CD4-positive, CD25-positive, alpha-beta regulatory T cell (primary cell): Measurements from ENCODE around the gene NR5A2. TPM values are rescaled to one million over a fixed set of nuclear protein-coding genes. Genes with fewer than 3 reads are reported as not detected.

Experiments
- ATAC-seq, 2 donors: fragments of 150-1000 bp; cut with Tn5 transposase; one replicate each; pipeline ENCODE4 v1.10.0; 2021; ENCODE audit warnings: low read depth in 2 of 2, moderate number of reproducible peaks in 2 of 2, moderate library complexity in 1 of 2
- DNase-seq, 3 donors: peaks; one replicate each; pipeline versions ENCODE4 v3.0.0 to v3.0.0-alpha.2; 2012 to 2022; ENCODE audit warnings: mixed read lengths in 1 of 3
- H3K27ac ChIP-seq: one replicate; pipeline ENCODE4 v1.7.0; 2013; ENCODE audit warnings: mild to moderate bottlenecking, low read length; ENCODE audit not compliant: insufficient read depth, poor library complexity, severe bottlenecking
- H3K27me3 ChIP-seq: one replicate; pipeline ENCODE4 v1.7.0; 2013; ENCODE audit warnings: low read length; ENCODE audit not compliant: control insufficient read depth, insufficient read depth
- H3K36me3 ChIP-seq: one replicate; pipeline ENCODE4 v1.7.0; 2013; ENCODE audit warnings: mild to moderate bottlenecking, low read length, moderate library complexity; ENCODE audit not compliant: control insufficient read depth, insufficient read depth
- H3K4me1 ChIP-seq: 2 replicates; pipeline ENCODE4 v1.7.0; 2013; ENCODE audit warnings: mild to moderate bottlenecking, low read length; ENCODE audit not compliant: insufficient read depth, control insufficient read depth, poor library complexity, severe bottlenecking
- H3K4me3 ChIP-seq: one replicate; pipeline ENCODE4 v1.7.0; 2013; ENCODE audit warnings: low read depth, mild to moderate bottlenecking, low read length, moderate library complexity
- H3K9me3 ChIP-seq, 2 experiments: 1 replicate in 1 of 2; 2 replicates in 1 of 2; pipeline ENCODE4 v1.7.0; 2013; ENCODE audit warnings: low read length in 2 of 2, mild to moderate bottlenecking in 1 of 2, moderate library complexity in 1 of 2; ENCODE audit not compliant: control insufficient read depth in 2 of 2
- H3K27ac Mint-ChIP-seq, 3 donors: one replicate each; pipeline ENCODE4 v1.8.0; 2020 to 2022; ENCODE audit warnings: mild to moderate bottlenecking in 3 of 3, mixed read lengths in 3 of 3, moderate library complexity in 2 of 3
- H3K27me3 Mint-ChIP-seq: one replicate; pipeline ENCODE4 v1.8.0; 2022; ENCODE audit warnings: mild to moderate bottlenecking, mixed read lengths
- H3K36me3 Mint-ChIP-seq: one replicate; pipeline ENCODE4 v1.8.0; 2020; ENCODE audit warnings: mixed read lengths
- H3K4me1 Mint-ChIP-seq, 4 donors: one replicate each; pipeline ENCODE4 v1.8.0; 2020 to 2022; ENCODE audit warnings: mixed read lengths in 4 of 4, mild to moderate bottlenecking in 1 of 4
- H3K4me3 Mint-ChIP-seq, 4 donors: one replicate each; pipeline ENCODE4 v1.8.0; 2020 to 2022; ENCODE audit warnings: mild to moderate bottlenecking in 4 of 4, mixed read lengths in 4 of 4, moderate library complexity in 3 of 4
- H3K9me3 Mint-ChIP-seq, 7 donors: one replicate each; pipeline ENCODE4 v1.8.0; 2020 to 2022; ENCODE audit warnings: mixed read lengths in 7 of 7, mild to moderate bottlenecking in 3 of 7, moderate library complexity in 2 of 7
- polyA plus RNA-seq, 4 donors: library from polyadenylated mRNA; unstranded; fragments of 300-500 nt; fragmentation: Illumina TruSeq; gene quantifications; one replicate each; pipeline ENCODE4 v1.2.3, GENCODE V29; 2021
- total RNA-seq: library from RNA; stranded (reverse); gene quantifications from one replicate; pipeline ENCODE4 v1.2.3, GENCODE V29; 2022

NR5A2 gene
- total and polyA plus RNA-seq, 5 donors from 2014 or later, result not detected

- ATAC-seq, result no peak
- Mint-ChIP-seq H3K27ac (no peak overlapping the region), H3K4me1 (no peaks in the 10 kb centered on the region), H3K9me3 (peaks cover 0 to 2% (median 0%) of the 10 kb centered on the region in 7 donors), H3K36me3 (no peaks in the 10 kb centered on the region), H3K27me3 (peaks cover 41% of the 10 kb centered on the region), H3K4me3 (no peak overlapping the region)
- Histone ChIP-seq H3K36me3 (no peaks in the 10 kb centered on the region), H3K27ac (no peak overlapping the region), H3K9me3 (no peaks in the 10 kb centered on the region), H3K4me3 (no peak overlapping the region), H3K4me1 (no peaks in the 10 kb centered on the region), H3K27me3 (no peaks in the 10 kb centered on the region)
- no peak for DNase-seq
Observed at GRCh38 chr1:200006711-200007110, 20.8 kb upstream of the NR5A2 start.

- no peaks in the 10 kb centered on the region for H3K36me3 Mint-ChIP-seq
- no peaks in the 10 kb centered on the region for H3K9me3 ChIP-seq
- H3K36me3 ChIP-seq, result no peaks in the 10 kb centered on the region
- H3K4me1 Mint-ChIP-seq, result no peaks in the 10 kb centered on the region
- peaks cover 19% of the 10 kb centered on the region for H3K27me3 Mint-ChIP-seq
- H3K9me3 Mint-ChIP-seq, result no peaks in the 10 kb centered on the region
- no peak overlapping the region for H3K27ac Mint-ChIP-seq
- peaks cover 4% of the 10 kb centered on the region for H3K27me3 ChIP-seq
- no peak for ATAC-seq
- no peak overlapping the region for H3K4me3 Mint-ChIP-seq
- no peaks in the 10 kb centered on the region for H3K4me1 ChIP-seq
- DNase-seq, result no peak
- H3K27ac ChIP-seq, result no peak overlapping the region
- no peak overlapping the region for H3K4me3 ChIP-seq
Observed at GRCh38 chr1:200015811-200016210, 11.7 kb upstream of the NR5A2 start.

GRCh38 chr1:200021577-200022238, 5.8 kb upstream of the NR5A2 start:
- H3K9me3 ChIP-seq, result no peaks in the 10 kb centered on the region
- H3K4me3 Mint-ChIP-seq, result no peak overlapping the region
- no peak overlapping the region for H3K4me3 ChIP-seq
- DNase-seq, result no peak
- H3K27ac Mint-ChIP-seq, result no peak overlapping the region
- no peaks in the 10 kb centered on the region for H3K36me3 ChIP-seq
- H3K9me3 Mint-ChIP-seq, result peaks cover 0 to 4% (median 0%) of the 10 kb centered on the region in 7 donors
- no peaks in the 10 kb centered on the region for H3K36me3 Mint-ChIP-seq
- peaks cover 25% of the 10 kb centered on the region for H3K27me3 Mint-ChIP-seq
- no peaks in the 10 kb centered on the region for H3K4me1 Mint-ChIP-seq
- no peaks in the 10 kb centered on the region for H3K4me1 ChIP-seq
- peaks cover 8% of the 10 kb centered on the region for H3K27me3 ChIP-seq
- H3K27ac ChIP-seq, result no peak overlapping the region
- no peak for ATAC-seq

GRCh38 chr1:200022239-200022804, 5.2 kb upstream of the NR5A2 start:
- Histone ChIP-seq H3K4me1 (no peaks in the 10 kb centered on the region), H3K27me3 (peaks cover 13% of the 10 kb centered on the region), H3K9me3 (no peaks in the 10 kb centered on the region), H3K36me3 (no peaks in the 10 kb centered on the region), H3K4me3 (no peak overlapping the region), H3K27ac (no peak overlapping the region)
- no peak for DNase-seq
- ATAC-seq, result no peak
- Mint-ChIP-seq H3K4me3 (no peak overlapping the region), H3K9me3 (peaks cover 0 to 4% (median 0%) of the 10 kb centered on the region in 7 donors), H3K27ac (no peak overlapping the region), H3K36me3 (no peaks in the 10 kb centered on the region), H3K27me3 (peaks cover 31% of the 10 kb centered on the region), H3K4me1 (no peaks in the 10 kb centered on the region)

GRCh38 chr1:200028586-200029034, 1.1 kb downstream of the NR5A2 start:
- DNase-seq (no peak), ATAC-seq (no peak)
- Histone ChIP-seq H3K4me1 (peaks cover 10% of the 10 kb centered on the region), H3K4me3 (peak overlapping the region; percentile 58), H3K27ac (no peak overlapping the region), H3K9me3 (no peaks in the 10 kb centered on the region), H3K36me3 (no peaks in the 10 kb centered on the region), H3K27me3 (peaks cover 53% of the 10 kb centered on the region)
- no peaks in the 10 kb centered on the region for H3K36me3 Mint-ChIP-seq
- peaks cover 62% of the 10 kb centered on the region for H3K27me3 Mint-ChIP-seq
- H3K27ac Mint-ChIP-seq, result peak overlapping the region in 1 of 3 donors; percentile 38
- H3K9me3 Mint-ChIP-seq, result peaks cover 0 to 3% (median 0%) of the 10 kb centered on the region in 7 donors
- peak overlapping the region in 2 of 4 donors; percentile 60 to 76 for H3K4me3 Mint-ChIP-seq
- peaks cover 3 to 12% (median 5%) of the 10 kb centered on the region in 4 donors for H3K4me1 Mint-ChIP-seq

GRCh38 chr1:200029035-200029821, 1.7 kb downstream of the NR5A2 start:
- peaks cover 61% of the 10 kb centered on the region for H3K27me3 Mint-ChIP-seq
- Histone ChIP-seq H3K27me3 (peaks cover 56% of the 10 kb centered on the region), H3K27ac (no peak overlapping the region), H3K9me3 (no peaks in the 10 kb centered on the region), H3K4me1 (peaks cover 10% of the 10 kb centered on the region), H3K36me3 (no peaks in the 10 kb centered on the region), H3K4me3 (peak overlapping the region; percentile 58)
- H3K4me3 Mint-ChIP-seq, result peak overlapping the region in 3 of 4 donors; percentile 17 to 76 (median 60)
- ATAC-seq (no peak), DNase-seq (peak in 1 of 3 donors; percentile 40)
- no peaks in the 10 kb centered on the region for H3K36me3 Mint-ChIP-seq
- H3K27ac Mint-ChIP-seq, result peak overlapping the region in 1 of 3 donors; percentile 38
- peaks cover 3 to 12% (median 5%) of the 10 kb centered on the region in 4 donors for H3K4me1 Mint-ChIP-seq
- H3K9me3 Mint-ChIP-seq, result no peaks in the 10 kb centered on the region

- Mint-ChIP-seq H3K36me3 (no peaks in the 10 kb centered on the region), H3K27me3 (peaks cover 58% of the 10 kb centered on the region), H3K27ac (no peak overlapping the region), H3K4me1 (peaks cover 3 to 12% (median 5%) of the 10 kb centered on the region in 4 donors), H3K9me3 (no peaks in the 10 kb centered on the region), H3K4me3 (peak overlapping the region in 1 of 4 donors; percentile 29)
- Histone ChIP-seq H3K4me1 (peaks cover 10% of the 10 kb centered on the region), H3K36me3 (no peaks in the 10 kb centered on the region), H3K4me3 (no peak overlapping the region), H3K27ac (no peak overlapping the region), H3K27me3 (peaks cover 57% of the 10 kb centered on the region), H3K9me3 (no peaks in the 10 kb centered on the region)
- no peak for ATAC-seq
- DNase-seq, result no peak
Observed at GRCh38 chr1:200029822-200030152, 2.3 kb downstream of the NR5A2 start.
